Lower lobe of right lung (tissue), 2 donors: ENCODE data around the gene SLC45A3. TPM values are rescaled to one million over a fixed set of nuclear protein-coding genes. Genes with fewer than 3 reads are reported as not detected.

Experiments
- ATAC-seq, 2 donors: fragments of 200-7000 bp; cut with Tn5 transposase; one replicate each; pipeline ENCODE4 v1.9.1; 2020 to 2022; ENCODE audit warnings: mild to moderate bottlenecking in 2 of 2, moderate library complexity in 2 of 2
- DNase-seq: peaks from one replicate; pipeline ENCODE4 v3.0.0-alpha.2; 2020
- H3K27ac ChIP-seq: fragments of 200-600 bp; one replicate; pipeline ENCODE4 v1.8.0; 2022
- H3K27me3 ChIP-seq: fragments of 200-600 bp; one replicate; pipeline ENCODE4 v1.8.0; 2022; ENCODE audit warnings: low read depth
- H3K36me3 ChIP-seq: fragments of 200-600 bp; one replicate; pipeline ENCODE4 v1.8.0; 2022; ENCODE audit warnings: mild to moderate bottlenecking
- H3K4me1 ChIP-seq: fragments of 200-600 bp; one replicate; pipeline ENCODE4 v1.8.0; 2022
- H3K4me3 ChIP-seq: fragments of 200-600 bp; one replicate; pipeline ENCODE4 v1.8.0; 2022; ENCODE audit warnings: mild to moderate bottlenecking
- H3K9me3 ChIP-seq: fragments of 200-600 bp; one replicate; pipeline ENCODE4 v1.8.0; 2022
- CTCF ChIP-seq: fragments of 200-600 bp; IDR thresholded peaks from one replicate; pipeline ENCODE4 v1.8.0; 2022; ENCODE audit warnings: antibody characterized with exemption, mild to moderate bottlenecking
- intact Hi-C: fragments of 100-400 bp; cut with DNase I; formaldehyde crosslinking; loops from one replicate; pipeline ENCODE4 v1.11.0; 2022
- total RNA-seq: library from RNA; stranded (reverse); fragmentation: NEBNext Ultra II Directional; extraction: Animal tissue kit (Norgen Biotek cat#: 25700); gene quantifications from one replicate; pipeline ENCODE4 v1.2.1, GENCODE V29; 2021
- donor health status: DM: no; HTN: yes; CAD: no; lungs with severe emphysema.

The SLC45A3 gene
- total RNA-seq, 1 donor from 2014 or later, result 6.8 TPM

DNA sequence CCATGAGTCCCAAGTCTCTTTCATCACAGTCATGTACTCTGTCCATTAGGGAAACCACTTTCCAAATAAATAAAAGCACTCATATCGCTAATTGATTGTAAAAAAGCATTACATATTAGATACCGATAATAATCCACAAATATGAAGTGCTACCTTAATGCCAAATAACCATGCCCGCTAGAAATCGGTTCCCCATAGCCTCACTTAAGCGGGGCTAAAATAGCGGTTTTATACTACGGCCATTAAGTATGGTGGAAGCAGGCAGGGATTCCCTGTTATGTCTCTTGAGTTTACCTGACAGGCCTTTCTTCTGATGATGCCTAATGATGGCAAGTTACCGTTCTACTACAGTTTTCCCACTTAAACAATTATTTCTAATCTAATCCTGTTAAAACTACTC lies 52.4 kb downstream of the SLC45A3 start:
- H3K4me1 ChIP-seq, result peaks cover 33% of the 10 kb centered on the region
- no peaks in the 10 kb centered on the region for H3K9me3 ChIP-seq
- DNase-seq (no peak), ATAC-seq (no peak)
- no peak overlapping the region for H3K4me3 ChIP-seq
- no peaks in the 10 kb centered on the region for H3K27me3 ChIP-seq
- no peak overlapping the region for H3K27ac ChIP-seq
- intact Hi-C loops, result no loop called here
- peaks cover 9% of the 10 kb centered on the region for H3K36me3 ChIP-seq
- TF ChIP-seq CTCF, result no peak

GRCh38 chr1:205626216-205626615 lies 54.1 kb downstream of the SLC45A3 start:
- DNase-seq (no peak), ATAC-seq (no peak)
- H3K9me3 ChIP-seq, result no peaks in the 10 kb centered on the region
- H3K36me3 ChIP-seq, result peaks cover 27% of the 10 kb centered on the region
- intact Hi-C loops, result no loop called here
- H3K27ac ChIP-seq, result no peak overlapping the region
- no peaks in the 10 kb centered on the region for H3K27me3 ChIP-seq
- no peak for TF ChIP-seq CTCF
- H3K4me1 ChIP-seq, result peaks cover 26% of the 10 kb centered on the region
- no peak overlapping the region for H3K4me3 ChIP-seq

DNA sequence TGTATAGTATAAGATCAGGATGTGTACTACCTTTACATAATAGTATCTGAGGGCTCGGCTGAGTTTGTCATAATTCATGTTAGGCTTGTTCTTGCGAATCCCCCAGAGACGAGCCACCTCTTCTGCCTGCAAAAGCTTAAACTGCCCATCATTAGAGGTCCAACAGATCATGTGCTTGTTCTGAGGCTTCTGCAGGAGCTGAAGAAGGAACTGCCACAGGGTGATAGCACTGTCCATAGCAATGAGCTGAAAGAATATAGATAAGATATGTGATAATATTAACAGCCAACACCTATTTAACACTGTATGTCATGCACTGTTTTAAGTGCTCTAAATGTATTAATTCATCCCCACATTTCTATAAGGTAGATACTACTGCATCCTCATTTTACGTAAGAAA lies 56.7 kb downstream of the SLC45A3 start:
- no peak for TF ChIP-seq CTCF
- no peak overlapping the region for H3K27ac ChIP-seq
- ATAC-seq (no peak), DNase-seq (no peak)
- peaks cover 52% of the 10 kb centered on the region for H3K36me3 ChIP-seq
- H3K4me3 ChIP-seq, result no peak overlapping the region
- no peaks in the 10 kb centered on the region for H3K27me3 ChIP-seq
- H3K4me1 ChIP-seq, result peaks cover 9% of the 10 kb centered on the region
- intact Hi-C loops, result no loop called here
- H3K9me3 ChIP-seq, result no peaks in the 10 kb centered on the region

GRCh38 chr1:205620269-205620668 lies 60.0 kb downstream of the SLC45A3 start:
- Histone ChIP-seq H3K4me1 (no peaks in the 10 kb centered on the region), H3K4me3 (no peak overlapping the region), H3K36me3 (peaks cover 86% of the 10 kb centered on the region), H3K27me3 (no peaks in the 10 kb centered on the region), H3K9me3 (no peaks in the 10 kb centered on the region), H3K27ac (no peak overlapping the region)
- intact Hi-C loops, result no loop called here
- TF ChIP-seq CTCF, result no peak
- no peak for DNase-seq
- ATAC-seq, result no peak

- Histone ChIP-seq H3K9me3 (no peaks in the 10 kb centered on the region), H3K4me1 (no peaks in the 10 kb centered on the region), H3K27ac (no peak overlapping the region), H3K4me3 (no peak overlapping the region), H3K36me3 (peaks cover 95% of the 10 kb centered on the region), H3K27me3 (no peaks in the 10 kb centered on the region)
- DNase-seq (no peak), ATAC-seq (no peak)
- TF ChIP-seq CTCF, result no peak
- intact Hi-C loops, result no loop called here
Observed at GRCh38 chr1:205619376-205619775, 60.9 kb downstream of the SLC45A3 start.
